ENCODE measurements around the gene HOXC10. TPM values are rescaled to one million over a fixed set of nuclear protein-coding genes. Genes with fewer than 3 reads are reported as not detected.

The HOXC10 gene
- total RNA-seq, 3 donors from 2014 or later (not counting 1 experiment from before 2014, with no cell fraction given) = not detected

DNA sequence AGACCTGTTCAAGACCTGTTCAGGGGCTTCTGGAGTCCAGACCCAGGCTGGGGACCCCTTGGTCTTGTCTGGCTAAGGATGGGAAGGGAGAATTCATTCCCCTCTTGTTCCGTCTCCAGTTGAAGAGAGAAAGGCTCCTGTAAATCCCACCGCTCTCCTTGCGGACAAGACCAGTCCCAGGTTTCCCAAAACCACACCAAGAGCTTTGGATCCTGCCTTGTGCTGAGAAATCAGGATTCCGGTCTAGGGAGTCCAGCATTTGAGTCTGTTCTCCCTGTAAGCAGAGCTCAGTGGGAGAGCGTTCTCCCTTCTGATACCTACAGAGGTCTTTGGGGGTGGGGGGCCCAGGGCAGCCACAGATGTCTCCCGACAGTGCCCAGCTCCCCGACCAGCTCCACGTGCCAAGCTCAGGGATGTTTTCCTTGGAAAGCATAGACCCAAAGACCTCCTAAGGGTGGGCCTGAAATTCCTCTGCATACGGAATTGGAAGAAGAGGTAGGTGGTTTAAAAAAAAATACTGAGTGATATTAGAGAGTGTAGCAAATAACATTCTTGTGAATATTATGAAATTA, 44.4 kb upstream of the HOXC10 start:
- intact Hi-C loops (cut with micrococcal nuclease) = no loop called here
- no peak overlapping the region for H3K27ac ChIP-seq (ENCODE audit: low read length)
- H3K27me3 Mint-ChIP-seq (ENCODE audit: low read depth in 2 of 2) = peaks cover 82 to 83% of the 10 kb centered on the region in 2 donors
- no peaks in the 10 kb centered on the region for H3K9me3 Mint-ChIP-seq
- H3K27ac Mint-ChIP-seq = no peak overlapping the region
- ATAC-seq (no peak), DNase-seq (no peak)
- 12% methylated on average over 9 of the region's 9 CpGs for WGBS (ENCODE audit: insufficient coverage)
- H3K36me3 ChIP-seq (ENCODE audit: control insufficient read depth, insufficient read depth, low read length) = no peaks in the 10 kb centered on the region
- H3K27me3 ChIP-seq (ENCODE audit: control insufficient read depth, insufficient read depth, low read length) = peaks cover 78% of the 10 kb centered on the region
- H3K4me3 ChIP-seq (ENCODE audit: low read length) = no peak overlapping the region
- no peaks in the 10 kb centered on the region for H3K9me3 ChIP-seq (ENCODE audit: control insufficient read depth, insufficient read depth, low read length)
- TF ChIP-seq, protein P1, sequence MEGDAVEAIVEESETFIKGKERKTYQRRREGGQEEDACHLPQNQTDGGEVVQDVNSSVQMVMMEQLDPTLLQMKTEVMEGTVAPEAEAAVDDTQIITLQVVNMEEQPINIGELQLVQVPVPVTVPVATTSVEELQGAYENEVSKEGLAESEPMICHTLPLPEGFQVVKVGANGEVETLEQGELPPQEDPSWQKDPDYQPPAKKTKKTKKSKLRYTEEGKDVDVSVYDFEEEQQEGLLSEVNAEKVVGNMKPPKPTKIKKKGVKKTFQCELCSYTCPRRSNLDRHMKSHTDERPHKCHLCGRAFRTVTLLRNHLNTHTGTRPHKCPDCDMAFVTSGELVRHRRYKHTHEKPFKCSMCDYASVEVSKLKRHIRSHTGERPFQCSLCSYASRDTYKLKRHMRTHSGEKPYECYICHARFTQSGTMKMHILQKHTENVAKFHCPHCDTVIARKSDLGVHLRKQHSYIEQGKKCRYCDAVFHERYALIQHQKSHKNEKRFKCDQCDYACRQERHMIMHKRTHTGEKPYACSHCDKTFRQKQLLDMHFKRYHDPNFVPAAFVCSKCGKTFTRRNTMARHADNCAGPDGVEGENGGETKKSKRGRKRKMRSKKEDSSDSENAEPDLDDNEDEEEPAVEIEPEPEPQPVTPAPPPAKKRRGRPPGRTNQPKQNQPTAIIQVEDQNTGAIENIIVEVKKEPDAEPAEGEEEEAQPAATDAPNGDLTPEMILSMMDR (IDR thresholded peaks at IDR 0.05) = no peak
- H3K36me3 Mint-ChIP-seq = no peaks in the 10 kb centered on the region
- H3K4me3 Mint-ChIP-seq = no peak overlapping the region
- peaks cover 8% of the 10 kb centered on the region for H3K4me1 ChIP-seq (ENCODE audit: control insufficient read depth, insufficient read depth, low read length)
- peaks cover 7 to 8% of the 10 kb centered on the region in 2 donors for H3K4me1 Mint-ChIP-seq

DNA sequence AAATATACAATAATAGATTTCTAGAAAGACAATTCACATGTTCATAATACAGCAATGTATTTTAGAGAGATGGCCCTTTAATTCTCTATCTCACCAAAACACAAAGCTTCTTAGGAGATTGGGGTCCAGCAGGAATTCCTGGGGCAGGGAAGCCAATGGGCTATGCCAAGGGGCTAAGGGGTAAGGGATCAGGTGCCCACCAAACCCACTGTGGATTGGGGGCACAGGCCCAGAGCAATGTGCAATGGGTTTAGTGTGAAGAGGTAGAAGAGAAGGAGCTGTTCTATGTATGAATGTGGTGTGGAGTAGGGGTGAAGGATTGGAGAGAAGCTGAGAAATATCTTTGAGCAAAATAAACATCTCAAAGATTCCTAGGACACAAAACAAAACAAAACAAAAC, 43.8 kb upstream of the HOXC10 start:
- Mint-ChIP-seq H3K9me3 (no peaks in the 10 kb centered on the region), H3K27ac (no peak overlapping the region), H3K4me3 (no peak overlapping the region), H3K27me3 (ENCODE audit: low read depth in 2 of 2) (peaks cover 82 to 83% of the 10 kb centered on the region in 2 donors), H3K36me3 (no peaks in the 10 kb centered on the region), H3K4me1 (peaks cover 4 to 5% of the 10 kb centered on the region in 2 donors)
- Histone ChIP-seq H3K4me1 (ENCODE audit: control insufficient read depth, insufficient read depth, low read length) (peaks cover 8% of the 10 kb centered on the region), H3K27me3 (ENCODE audit: control insufficient read depth, insufficient read depth, low read length) (peaks cover 80% of the 10 kb centered on the region), H3K27ac (ENCODE audit: low read length) (no peak overlapping the region), H3K36me3 (ENCODE audit: control insufficient read depth, insufficient read depth, low read length) (no peaks in the 10 kb centered on the region), H3K4me3 (ENCODE audit: low read length) (no peak overlapping the region), H3K9me3 (ENCODE audit: control insufficient read depth, insufficient read depth, low read length) (no peaks in the 10 kb centered on the region)
- TF ChIP-seq, protein P1 (IDR thresholded peaks at IDR 0.05) = no peak
- no peak for ATAC-seq
- DNase-seq = no peak
- intact Hi-C loops (cut with micrococcal nuclease) = no loop called here

DNA sequence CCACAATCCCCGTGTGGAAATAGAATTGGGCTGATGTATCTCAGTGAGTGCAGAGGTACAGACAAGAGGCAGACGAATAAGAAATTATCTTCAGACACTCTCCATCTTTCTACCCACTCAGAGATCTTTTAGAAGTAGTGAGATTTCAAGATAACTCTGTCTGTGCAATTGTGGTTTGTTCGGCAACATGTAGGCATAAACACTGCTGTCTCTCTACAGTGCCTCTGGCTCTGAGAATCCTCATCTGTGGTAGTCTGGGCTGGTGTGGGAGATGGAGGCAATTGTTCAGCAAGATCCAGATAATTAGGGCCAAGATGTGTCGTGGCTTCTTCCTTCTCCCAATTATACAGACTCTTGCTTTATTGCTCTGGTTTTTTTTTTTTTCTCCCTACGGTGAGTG, 43.2 kb upstream of the HOXC10 start:
- Mint-ChIP-seq H3K4me1 (peaks cover 4 to 5% of the 10 kb centered on the region in 2 donors), H3K9me3 (no peaks in the 10 kb centered on the region), H3K36me3 (no peaks in the 10 kb centered on the region), H3K27ac (no peak overlapping the region), H3K4me3 (no peak overlapping the region), H3K27me3 (ENCODE audit: low read depth in 2 of 2) (peaks cover 83 to 84% of the 10 kb centered on the region in 2 donors)
- Histone ChIP-seq H3K27ac (ENCODE audit: low read length) (no peak overlapping the region), H3K9me3 (ENCODE audit: control insufficient read depth, insufficient read depth, low read length) (no peaks in the 10 kb centered on the region), H3K36me3 (ENCODE audit: control insufficient read depth, insufficient read depth, low read length) (no peaks in the 10 kb centered on the region), H3K4me3 (ENCODE audit: low read length) (no peak overlapping the region), H3K4me1 (ENCODE audit: control insufficient read depth, insufficient read depth, low read length) (peaks cover 8% of the 10 kb centered on the region), H3K27me3 (ENCODE audit: control insufficient read depth, insufficient read depth, low read length) (peaks cover 80% of the 10 kb centered on the region)
- ATAC-seq = no peak
- TF ChIP-seq, protein P1 (IDR thresholded peaks at IDR 0.05) = no peak
- 46% methylated on average over 1 of the region's 5 CpGs for WGBS (ENCODE audit: insufficient coverage)
- intact Hi-C loops (cut with micrococcal nuclease) = no loop called here
- no peak for DNase-seq

DNA sequence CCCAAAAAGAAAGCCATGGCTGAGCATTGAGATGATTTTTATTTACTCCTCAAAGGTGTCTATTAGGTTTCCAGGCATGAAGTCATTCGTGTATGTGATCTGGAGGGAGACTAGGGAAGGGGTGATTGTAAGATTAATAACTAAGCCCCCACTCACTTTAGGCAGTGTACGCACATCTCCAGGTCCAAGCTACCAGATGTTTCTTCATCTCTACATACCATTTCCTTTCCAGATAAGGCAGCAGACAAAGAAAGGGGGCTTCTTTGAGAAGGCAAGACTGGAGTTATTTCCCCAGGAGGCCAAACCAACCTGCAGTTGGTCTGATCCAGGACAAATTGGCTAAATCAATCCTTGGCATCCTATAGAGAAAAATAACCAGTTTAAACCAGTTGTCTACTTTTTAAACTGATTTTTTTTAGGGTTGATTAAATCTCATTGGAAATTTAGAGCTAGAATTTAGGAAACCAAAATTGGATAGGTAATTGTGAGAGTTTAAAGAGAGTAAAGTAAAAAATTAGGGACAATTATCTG, 42.4 kb upstream of the HOXC10 start:
- 40% methylated on average over 1 of the region's 2 CpGs for WGBS (ENCODE audit: insufficient coverage)
- Histone ChIP-seq H3K36me3 (ENCODE audit: control insufficient read depth, insufficient read depth, low read length) (no peaks in the 10 kb centered on the region), H3K4me1 (ENCODE audit: control insufficient read depth, insufficient read depth, low read length) (peaks cover 8% of the 10 kb centered on the region), H3K4me3 (ENCODE audit: low read length) (no peak overlapping the region), H3K27ac (ENCODE audit: low read length) (no peak overlapping the region), H3K9me3 (ENCODE audit: control insufficient read depth, insufficient read depth, low read length) (no peaks in the 10 kb centered on the region), H3K27me3 (ENCODE audit: control insufficient read depth, insufficient read depth, low read length) (peaks cover 78% of the 10 kb centered on the region)
- peaks cover 4 to 5% of the 10 kb centered on the region in 2 donors for H3K4me1 Mint-ChIP-seq
- H3K27ac Mint-ChIP-seq = no peak overlapping the region
- ATAC-seq = no peak
- TF ChIP-seq, protein P1 (IDR thresholded peaks at IDR 0.05) = no peak
- H3K9me3 Mint-ChIP-seq = no peaks in the 10 kb centered on the region
- peaks cover 76 to 80% of the 10 kb centered on the region in 2 donors for H3K27me3 Mint-ChIP-seq (ENCODE audit: low read depth in 2 of 2)
- intact Hi-C loops (cut with micrococcal nuclease) = no loop called here
- no peak for DNase-seq
- H3K4me3 Mint-ChIP-seq = no peak overlapping the region
- no peaks in the 10 kb centered on the region for H3K36me3 Mint-ChIP-seq

Measured in natural killer cell (primary cell).